ENCODE results near the gene TEAD1.

TEAD1 gene

GRCh38 chr11:12962306-12962705 is 288.1 kb downstream of the TEAD1 start:
- no peak for TF ChIP-seq FOXP2 (optimal IDR thresholded peaks at IDR 0.05; ENCODE audit: borderline replicate concordance, extremely low read depth, extremely low read length, insufficient read depth)
- no peak for TF ChIP-seq REST (IDR thresholded peaks at IDR 0.05; ENCODE audit: insufficient read depth in 1 of 2, low read depth in 2 of 2, low read length in 2 of 2)
- TF ChIP-seq SIN3A (IDR thresholded peaks at IDR 0.05; ENCODE audit: borderline replicate concordance, insufficient read depth, low read length) = no peak
- TF ChIP-seq POLR2AphosphoS5 (IDR thresholded peaks at IDR 0.05; ENCODE audit: low read depth, low read length) = no peak
- TF ChIP-seq TAF1 (IDR thresholded peaks at IDR 0.05; ENCODE audit: borderline replicate concordance, insufficient read depth, low read length) = no peak

GRCh38 chr11:12963051-12963450 is 288.8 kb downstream of the TEAD1 start:
- no peak for TF ChIP-seq POLR2AphosphoS5 (IDR thresholded peaks at IDR 0.05; ENCODE audit: low read depth, low read length)
- no peak for TF ChIP-seq TAF1 (IDR thresholded peaks at IDR 0.05; ENCODE audit: borderline replicate concordance, insufficient read depth, low read length)
- no peak for TF ChIP-seq FOXP2 (optimal IDR thresholded peaks at IDR 0.05; ENCODE audit: borderline replicate concordance, extremely low read depth, extremely low read length, insufficient read depth)
- no peak for TF ChIP-seq SIN3A (IDR thresholded peaks at IDR 0.05; ENCODE audit: borderline replicate concordance, insufficient read depth, low read length)
- TF ChIP-seq REST (IDR thresholded peaks at IDR 0.05; ENCODE audit: insufficient read depth in 1 of 2, low read depth in 2 of 2, low read length in 2 of 2) = no peak

- TF ChIP-seq POLR2AphosphoS5 (IDR thresholded peaks at IDR 0.05; ENCODE audit: low read depth, low read length) (no peak), TAF1 (IDR thresholded peaks at IDR 0.05; ENCODE audit: borderline replicate concordance, insufficient read depth, low read length) (no peak), FOXP2 (optimal IDR thresholded peaks at IDR 0.05; ENCODE audit: borderline replicate concordance, extremely low read depth, extremely low read length, insufficient read depth) (no peak), SIN3A (IDR thresholded peaks at IDR 0.05; ENCODE audit: borderline replicate concordance, insufficient read depth, low read length) (no peak), REST (IDR thresholded peaks at IDR 0.05; ENCODE audit: insufficient read depth in 1 of 2, low read depth in 2 of 2, low read length in 2 of 2) (no peak)
Measured at GRCh38 chr11:12963792-12964536, 289.7 kb downstream of the TEAD1 start.

GRCh38 chr11:12964650-12965049 is 290.4 kb downstream of the TEAD1 start:
- TF ChIP-seq REST (IDR thresholded peaks at IDR 0.05; ENCODE audit: insufficient read depth in 1 of 2, low read depth in 2 of 2, low read length in 2 of 2) (no peak), FOXP2 (optimal IDR thresholded peaks at IDR 0.05; ENCODE audit: borderline replicate concordance, extremely low read depth, extremely low read length, insufficient read depth) (no peak), TAF1 (IDR thresholded peaks at IDR 0.05; ENCODE audit: borderline replicate concordance, insufficient read depth, low read length) (no peak)
